ENCODE data around the gene LIPA.

Gene LIPA

GRCh38 chr10:89235073-89235798 lies 16.3 kb downstream of the LIPA start:
- no peak for DNase-seq (ENCODE audit: low read depth in 2 of 2)
- H3K4me3 ChIP-seq (replicated peaks in 1 of 2; ENCODE audit: low read depth in 2 of 2, low read length in 2 of 2): no peak overlapping the region
- TF ChIP-seq CTCF (IDR thresholded peaks at IDR 0.05; ENCODE audit: low read depth, low read length): no peak

- no peak overlapping the region for H3K4me3 ChIP-seq (replicated peaks in 1 of 2; ENCODE audit: low read depth in 2 of 2, low read length in 2 of 2)
- TF ChIP-seq CTCF (IDR thresholded peaks at IDR 0.05; ENCODE audit: low read depth, low read length): no peak
- no peak for DNase-seq (ENCODE audit: low read depth in 2 of 2)
Measured at GRCh38 chr10:89233033-89233432, 18.5 kb downstream of the LIPA start.

- no peak for TF ChIP-seq CTCF (IDR thresholded peaks at IDR 0.05; ENCODE audit: low read depth, low read length)
- H3K4me3 ChIP-seq (replicated peaks in 1 of 2; ENCODE audit: low read depth in 2 of 2, low read length in 2 of 2): no peak overlapping the region
- DNase-seq (ENCODE audit: low read depth in 2 of 2): no peak
Measured at GRCh38 chr10:89228962-89229361, 22.6 kb downstream of the LIPA start.

GRCh38 chr10:89228146-89228545 lies 23.4 kb downstream of the LIPA start:
- DNase-seq (ENCODE audit: low read depth in 2 of 2): no peak
- TF ChIP-seq CTCF (IDR thresholded peaks at IDR 0.05; ENCODE audit: low read depth, low read length): no peak
- H3K4me3 ChIP-seq (replicated peaks in 1 of 2; ENCODE audit: low read depth in 2 of 2, low read length in 2 of 2): no peak overlapping the region

GRCh38 chr10:89226891-89227290 lies 24.7 kb downstream of the LIPA start:
- DNase-seq (ENCODE audit: low read depth in 2 of 2): no peak
- H3K4me3 ChIP-seq (replicated peaks in 1 of 2; ENCODE audit: low read depth in 2 of 2, low read length in 2 of 2): no peak overlapping the region
- no peak for TF ChIP-seq CTCF (IDR thresholded peaks at IDR 0.05; ENCODE audit: low read depth, low read length)

GRCh38 chr10:89224739-89225443 lies 26.7 kb downstream of the LIPA start:
- peak in 1 of 2 donors; percentile 45 for DNase-seq (ENCODE audit: low read depth in 2 of 2)
- no peak for TF ChIP-seq CTCF (IDR thresholded peaks at IDR 0.05; ENCODE audit: low read depth, low read length)
- H3K4me3 ChIP-seq (replicated peaks in 1 of 2; ENCODE audit: low read depth in 2 of 2, low read length in 2 of 2): no peak overlapping the region
